Measurements from ENCODE around the gene PLEKHA5. TPM values are rescaled to one million over a fixed set of nuclear protein-coding genes. Genes with fewer than 3 reads are reported as not detected.

PLEKHA5 gene
- total RNA-seq, 1 experiment from 2014 or later: 14.0 TPM

GRCh38 chr12:19243551-19243950 is 114.0 kb downstream of the PLEKHA5 start:
- Histone ChIP-seq H3K36me3 (ENCODE audit: insufficient read depth, low read length, poor library complexity, severe bottlenecking) (no peaks in the 10 kb centered on the region), H3K4me3 (ENCODE audit: low read depth, low read length, poor library complexity, severe bottlenecking) (no peak overlapping the region), H3K9me3 (ENCODE audit: low read depth, low read length, poor library complexity, severe bottlenecking) (no peaks in the 10 kb centered on the region), H3K27me3 (replicated peaks; ENCODE audit: insufficient read depth, low read depth, low read length, poor library complexity) (no peaks in the 10 kb centered on the region), H3K27ac (ENCODE audit: low read depth, low read length, poor library complexity, severe bottlenecking) (no peak overlapping the region), H3K4me1 (ENCODE audit: insufficient read depth, low read length, poor library complexity, severe bottlenecking) (peaks cover 19% of the 10 kb centered on the region)
- BruUV-seq (replicated peaks): no TSS peak
- TF ChIP-seq EZH2 (IDR thresholded peaks at IDR 0.05; ENCODE audit: borderline replicate concordance, low read depth, low read length, poor library complexity, severe bottlenecking) (no peak), CTCF (conservative IDR thresholded peaks at IDR 0.05; ENCODE audit: low read depth, low read length) (no peak)
- POLR2A ChIA-PET (ENCODE audit: low non-redundant PET): no interaction called here
- no peak for DNase-seq (ENCODE audit: low spot score)
- CTCF ChIA-PET: no interaction called here
- intact Hi-C loops (cut with micrococcal nuclease; ENCODE audit: unreplicated experiment): no loop called here

GRCh38 chr12:19244312-19244711 is 114.8 kb downstream of the PLEKHA5 start:
- no peaks in the 10 kb centered on the region for H3K9me3 ChIP-seq (ENCODE audit: low read depth, low read length, poor library complexity, severe bottlenecking)
- no peak overlapping the region for H3K4me3 ChIP-seq (ENCODE audit: low read depth, low read length, poor library complexity, severe bottlenecking)
- no peaks in the 10 kb centered on the region for H3K36me3 ChIP-seq (ENCODE audit: insufficient read depth, low read length, poor library complexity, severe bottlenecking)
- CTCF ChIA-PET: no interaction called here
- TF ChIP-seq EZH2 (IDR thresholded peaks at IDR 0.05; ENCODE audit: borderline replicate concordance, low read depth, low read length, poor library complexity, severe bottlenecking) (no peak), CTCF (conservative IDR thresholded peaks at IDR 0.05; ENCODE audit: low read depth, low read length) (no peak)
- DNase-seq (ENCODE audit: low spot score): no peak
- no TSS peak for BruUV-seq (replicated peaks)
- no peak overlapping the region for H3K27ac ChIP-seq (ENCODE audit: low read depth, low read length, poor library complexity, severe bottlenecking)
- H3K4me1 ChIP-seq (ENCODE audit: insufficient read depth, low read length, poor library complexity, severe bottlenecking): peaks cover 12% of the 10 kb centered on the region
- intact Hi-C loops (cut with micrococcal nuclease; ENCODE audit: unreplicated experiment): no loop called here
- POLR2A ChIA-PET (ENCODE audit: low non-redundant PET): no interaction called here
- no peaks in the 10 kb centered on the region for H3K27me3 ChIP-seq (replicated peaks; ENCODE audit: insufficient read depth, low read depth, low read length, poor library complexity)

- H3K9me3 ChIP-seq (ENCODE audit: low read depth, low read length, poor library complexity, severe bottlenecking): no peaks in the 10 kb centered on the region
- H3K4me1 ChIP-seq (ENCODE audit: insufficient read depth, low read length, poor library complexity, severe bottlenecking): peaks cover 5% of the 10 kb centered on the region
- H3K27ac ChIP-seq (ENCODE audit: low read depth, low read length, poor library complexity, severe bottlenecking): no peak overlapping the region
- no TSS peak for BruUV-seq (replicated peaks)
- no peaks in the 10 kb centered on the region for H3K36me3 ChIP-seq (ENCODE audit: insufficient read depth, low read length, poor library complexity, severe bottlenecking)
- ChIA-PET CTCF (no interaction called here), POLR2A (ENCODE audit: low non-redundant PET) (no interaction called here)
- no peak overlapping the region for H3K4me3 ChIP-seq (ENCODE audit: low read depth, low read length, poor library complexity, severe bottlenecking)
- no peak for DNase-seq (ENCODE audit: low spot score)
- H3K27me3 ChIP-seq (replicated peaks; ENCODE audit: insufficient read depth, low read depth, low read length, poor library complexity): no peaks in the 10 kb centered on the region
- no peak for TF ChIP-seq CTCF (conservative IDR thresholded peaks at IDR 0.05; ENCODE audit: low read depth, low read length)
- TF ChIP-seq EZH2 (IDR thresholded peaks at IDR 0.05; ENCODE audit: borderline replicate concordance, low read depth, low read length, poor library complexity, severe bottlenecking): no peak
- intact Hi-C loops (cut with micrococcal nuclease; ENCODE audit: unreplicated experiment): no loop called here
Measured at GRCh38 chr12:19245106-19245505, 115.6 kb downstream of the PLEKHA5 start.

All from A673 (cell line).